ENCODE results near the gene CA10. TPM values are rescaled to one million over a fixed set of nuclear protein-coding genes. Genes with fewer than 3 reads are reported as not detected.

The CA10 gene
- total and polyA plus RNA-seq, 2 donors (not counting 1 experiment from before 2014, with no cell fraction given): not detected

- Histone ChIP-seq H4K20me1 (ENCODE audit: control insufficient read depth, insufficient read depth, low read length, poor library complexity, severe bottlenecking) (no peaks in the 10 kb centered on the region), H3K27ac (ENCODE audit: low read length in 2 of 2) (no peak overlapping the region), H3K4me3 (ENCODE audit: control extremely low read depth in 1 of 5, extremely low read depth in 1 of 5, insufficient read depth in 1 of 5, low read depth in 2 of 5, low read length in 4 of 5) (no peak overlapping the region), H3K4me2 (replicated peaks; ENCODE audit: low read depth, low read length, poor library complexity, severe bottlenecking) (no peak overlapping the region), H3K36me3 (replicated peaks in 1 of 2; ENCODE audit: control extremely low read depth in 1 of 2, control insufficient read depth in 1 of 2, extremely low read depth in 1 of 2, insufficient read depth in 2 of 2, low read length in 1 of 2) (no peaks in the 10 kb centered on the region), H3K4me1 (ENCODE audit: control insufficient read depth in 2 of 2, insufficient read depth in 2 of 2, low read length in 2 of 2) (no peaks in the 10 kb centered on the region), H3K27me3 (replicated peaks in 1 of 4; ENCODE audit: control extremely low read depth in 1 of 4, control insufficient read depth in 3 of 4, insufficient read depth in 4 of 4, low read length in 3 of 4) (no peaks in the 10 kb centered on the region), H3K9ac (ENCODE audit: low read length) (no peak overlapping the region), H3K79me2 (ENCODE audit: control insufficient read depth, insufficient read depth, low read length) (no peaks in the 10 kb centered on the region), H2AFZ (ENCODE audit: insufficient read depth, low read depth, low read length, poor library complexity, severe bottlenecking) (no peak overlapping the region), H3K9me3 (ENCODE audit: control extremely low read depth in 1 of 3, control insufficient read depth in 2 of 3, insufficient read depth in 1 of 3, low read length in 2 of 3) (no peaks in the 10 kb centered on the region)
- ATAC-seq (ENCODE audit: low read depth): no peak
- TF ChIP-seq EZH2 (IDR thresholded peaks at IDR 0.05; ENCODE audit: borderline replicate concordance, insufficient read depth, low read depth, low read length, poor library complexity, severe bottlenecking) (no peak), CTCF (IDR thresholded peaks at IDR 0.05) (no peak)
- no peaks in the 10 kb centered on the region for H3K9me3 Mint-ChIP-seq (ENCODE audit: insufficient read depth)
- no peak overlapping the region for H3K27ac Mint-ChIP-seq
- no peaks in the 10 kb centered on the region for H3K4me1 Mint-ChIP-seq
- intact Hi-C loops (cut with micrococcal nuclease): no loop called here
- H3K4me3 Mint-ChIP-seq: no peak overlapping the region
- H3K27me3 Mint-ChIP-seq: no peaks in the 10 kb centered on the region
- ChIA-PET CTCF (interaction anchor here (1.0 kb wide), 1 partner anchor 9 kb away, joined by 3 read pairs; no protein-coding TSS in a partner anchor), POLR2A (no interaction called here)
- WGBS (ENCODE audit: insufficient coverage): no CpG with 5 or more reads among the region's 5 CpGs
- DNase-seq: no peak
These were observed 388.3 kb downstream of the CA10 start for GRCh38 chr17:51770027-51770759.

GRCh38 chr17:51769231-51769630 lies 389.3 kb downstream of the CA10 start:
- Histone ChIP-seq H2AFZ (ENCODE audit: insufficient read depth, low read depth, low read length, poor library complexity, severe bottlenecking) (no peak overlapping the region), H3K4me3 (ENCODE audit: control extremely low read depth in 1 of 5, extremely low read depth in 1 of 5, insufficient read depth in 1 of 5, low read depth in 2 of 5, low read length in 4 of 5) (no peak overlapping the region), H3K27ac (ENCODE audit: low read length in 2 of 2) (no peak overlapping the region), H3K36me3 (replicated peaks in 1 of 2; ENCODE audit: control extremely low read depth in 1 of 2, control insufficient read depth in 1 of 2, extremely low read depth in 1 of 2, insufficient read depth in 2 of 2, low read length in 1 of 2) (no peaks in the 10 kb centered on the region), H3K4me1 (ENCODE audit: control insufficient read depth in 2 of 2, insufficient read depth in 2 of 2, low read length in 2 of 2) (no peaks in the 10 kb centered on the region), H3K9me3 (ENCODE audit: control extremely low read depth in 1 of 3, control insufficient read depth in 2 of 3, insufficient read depth in 1 of 3, low read length in 2 of 3) (no peaks in the 10 kb centered on the region), H3K27me3 (replicated peaks in 1 of 4; ENCODE audit: control extremely low read depth in 1 of 4, control insufficient read depth in 3 of 4, insufficient read depth in 4 of 4, low read length in 3 of 4) (peaks cover 0 to 4% (median 0%) of the 10 kb centered on the region in 4 experiments), H4K20me1 (ENCODE audit: control insufficient read depth, insufficient read depth, low read length, poor library complexity, severe bottlenecking) (no peaks in the 10 kb centered on the region), H3K9ac (ENCODE audit: low read length) (no peak overlapping the region), H3K79me2 (ENCODE audit: control insufficient read depth, insufficient read depth, low read length) (no peaks in the 10 kb centered on the region), H3K4me2 (replicated peaks; ENCODE audit: low read depth, low read length, poor library complexity, severe bottlenecking) (no peak overlapping the region)
- TF ChIP-seq EZH2 (IDR thresholded peaks at IDR 0.05; ENCODE audit: borderline replicate concordance, insufficient read depth, low read depth, low read length, poor library complexity, severe bottlenecking): no peak
- TF ChIP-seq CTCF (IDR thresholded peaks at IDR 0.05): no peak
- ChIA-PET CTCF (interaction anchor here (1.0 kb wide), 1 partner anchor 8 kb away, joined by 3 read pairs; no protein-coding TSS in a partner anchor), POLR2A (no interaction called here)
- 33% methylated on average over 2 of the region's 2 CpGs for WGBS (ENCODE audit: insufficient coverage)
- intact Hi-C loops (cut with micrococcal nuclease): no loop called here
- ATAC-seq (ENCODE audit: low read depth): no peak
- no peak overlapping the region for H3K27ac Mint-ChIP-seq
- no peaks in the 10 kb centered on the region for H3K9me3 Mint-ChIP-seq (ENCODE audit: insufficient read depth)
- H3K4me3 Mint-ChIP-seq: no peak overlapping the region
- H3K27me3 Mint-ChIP-seq: peaks cover 3% of the 10 kb centered on the region
- DNase-seq: no peak
- H3K4me1 Mint-ChIP-seq: no peaks in the 10 kb centered on the region
